NCI-H146 (cell line): Measurements from ENCODE around the gene PMIS2.

Experiments used
- DNase-seq: peaks from one replicate; lab custom pipeline; 2025; lab: John Stamatoyannopoulos, UW

PMIS2 gene

GRCh38 chr19:35556846-35557538, 29.0 kb upstream of the PMIS2 start:
- DNase-seq, result no peak

- DNase-seq, result peak; percentile 82
Observed at GRCh38 chr19:35557539-35558399, 28.2 kb upstream of the PMIS2 start.

- DNase-seq, result no peak
Observed at GRCh38 chr19:35558400-35559280, 27.3 kb upstream of the PMIS2 start.

GRCh38 chr19:35559281-35559659, 26.7 kb upstream of the PMIS2 start:
- peak; percentile 50 for DNase-seq

- no peak for DNase-seq
Observed at GRCh38 chr19:35559781-35560180, 26.2 kb upstream of the PMIS2 start.

- DNase-seq, result no peak
Observed at GRCh38 chr19:35560271-35560670, 25.7 kb upstream of the PMIS2 start.

GRCh38 chr19:35560677-35561076, 25.3 kb upstream of the PMIS2 start:
- no peak for DNase-seq

GRCh38 chr19:35561436-35561835, 24.5 kb upstream of the PMIS2 start:
- no peak for DNase-seq

GRCh38 chr19:35562336-35562735, 23.6 kb upstream of the PMIS2 start:
- DNase-seq, result no peak

- no peak for DNase-seq
Observed at GRCh38 chr19:35562776-35563175, 23.2 kb upstream of the PMIS2 start.

- no peak for DNase-seq
Observed at GRCh38 chr19:35563207-35563829, 22.7 kb upstream of the PMIS2 start, which contains the start of gene ATP4A. Gene ATP4A, minus strand, starts transcription at chr19:35563658. Its CDS starts 29 bp downstream, at chr19:35563629.

GRCh38 chr19:35565016-35565856, 20.7 kb upstream of the PMIS2 start:
- DNase-seq, result no peak

GRCh38 chr19:35566738-35567137, 19.2 kb upstream of the PMIS2 start:
- DNase-seq, result no peak

- peak; percentile 23 for DNase-seq
Observed at GRCh38 chr19:35569281-35569781, 16.6 kb upstream of the PMIS2 start.

- no peak for DNase-seq
Observed at GRCh38 chr19:35571406-35571965, 14.5 kb upstream of the PMIS2 start.

GRCh38 chr19:35577918-35578317, 8.1 kb upstream of the PMIS2 start:
- no peak for DNase-seq

GRCh38 chr19:35578707-35579106, 7.3 kb upstream of the PMIS2 start:
- DNase-seq, result no peak

- DNase-seq, result no peak
Observed at GRCh38 chr19:35582760-35583159, 3.2 kb upstream of the PMIS2 start.

- DNase-seq, result no peak
Observed at GRCh38 chr19:35587321-35587720, 1.3 kb downstream of the PMIS2 start.

GRCh38 chr19:35590875-35591274, 4.9 kb downstream of the PMIS2 start:
- no peak for DNase-seq
